SJCRH30 (cell line): ENCODE data around the gene HOXA6. TPM values are rescaled to one million over a fixed set of nuclear protein-coding genes. Genes with fewer than 3 reads are reported as not detected.
A peak's percentile ranks its signal among the peaks of the same experiment; 100 is the strongest.

Source experiments
- DNase-seq, 2 experiments: peaks; one replicate each; pipeline ENCODE4 v3.0.0-alpha.2; 2015 to 2020
- H3K27ac ChIP-seq: fragments of 250-450 bp; sonication (Bioruptor Pico); 2 replicates; pipeline ENCODE4 v1.5.1; 2020; ENCODE audit warnings: mild to moderate bottlenecking, moderate library complexity
- H3K27me3 ChIP-seq: fragments of 250-450 bp; sonication (Bioruptor Pico); 2 replicates; pipeline ENCODE4 v1.5.1; 2020; ENCODE audit warnings: mild to moderate bottlenecking, moderate library complexity
- H3K36me3 ChIP-seq: fragments of 250-450 bp; sonication (Bioruptor Pico); 2 replicates; pipeline ENCODE4 v1.5.1; 2020; ENCODE audit warnings: mild to moderate bottlenecking, moderate library complexity
- H3K4me1 ChIP-seq: fragments of 250-450 bp; sonication (Bioruptor Pico); 2 replicates; pipeline ENCODE4 v1.5.1; 2020; ENCODE audit warnings: mild to moderate bottlenecking, moderate library complexity
- H3K4me3 ChIP-seq: fragments of 250-450 bp; sonication (Bioruptor Pico); 2 replicates; pipeline ENCODE4 v1.5.1; 2020; ENCODE audit warnings: mild to moderate bottlenecking, moderate library complexity
- H3K9me3 ChIP-seq: fragments of 250-450 bp; sonication (Bioruptor Pico); replicated peaks from 2 replicates; pipeline ENCODE4 v1.5.1; 2020; ENCODE audit warnings: mild to moderate bottlenecking, moderate library complexity
- total RNA-seq: library from RNA; depleted of rRNA; stranded (reverse); fragments of >200 nt; shearing (Covaris generic); gene quantifications from 2 replicates; pipeline ENCODE4 v1.2.3, GENCODE V29; 2014

Gene HOXA6
- total RNA-seq, 1 experiment from 2014 or later = 3.8 TPM

DNA sequence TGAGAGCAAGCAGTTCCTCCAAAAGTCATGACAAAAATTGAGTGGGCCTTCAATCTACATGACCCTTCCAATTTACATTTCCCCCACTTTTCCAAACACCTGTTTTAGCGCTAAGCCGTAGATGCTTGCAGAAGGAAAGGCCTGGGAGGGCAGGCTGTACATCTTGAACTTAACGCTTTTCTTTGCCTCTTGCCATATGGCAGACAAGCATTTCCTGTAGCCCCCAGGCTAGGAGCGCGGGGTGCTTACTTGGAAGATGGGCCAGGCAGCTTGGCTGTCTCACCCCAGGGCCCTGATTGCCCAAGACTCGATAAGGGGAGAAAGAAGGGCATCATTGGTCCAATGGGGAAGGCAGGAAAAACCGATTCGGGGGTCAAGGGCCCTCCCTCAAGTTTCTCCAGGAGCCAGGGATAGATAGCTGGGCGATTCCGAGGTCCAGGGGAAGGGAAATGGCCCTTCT is 24.8 kb upstream of the HOXA6 start:
- Histone ChIP-seq H3K4me1 (peaks cover 8% of the 10 kb centered on the region), H3K27ac (peak overlapping the region; percentile 82), H3K27me3 (no peaks in the 10 kb centered on the region), H3K4me3 (peak overlapping the region; percentile 84), H3K9me3 (no peaks in the 10 kb centered on the region), H3K36me3 (peaks cover 5% of the 10 kb centered on the region; the same call in 1 of the 2 replicates)
- DNase-seq = peak; percentile 30 to 39

DNA sequence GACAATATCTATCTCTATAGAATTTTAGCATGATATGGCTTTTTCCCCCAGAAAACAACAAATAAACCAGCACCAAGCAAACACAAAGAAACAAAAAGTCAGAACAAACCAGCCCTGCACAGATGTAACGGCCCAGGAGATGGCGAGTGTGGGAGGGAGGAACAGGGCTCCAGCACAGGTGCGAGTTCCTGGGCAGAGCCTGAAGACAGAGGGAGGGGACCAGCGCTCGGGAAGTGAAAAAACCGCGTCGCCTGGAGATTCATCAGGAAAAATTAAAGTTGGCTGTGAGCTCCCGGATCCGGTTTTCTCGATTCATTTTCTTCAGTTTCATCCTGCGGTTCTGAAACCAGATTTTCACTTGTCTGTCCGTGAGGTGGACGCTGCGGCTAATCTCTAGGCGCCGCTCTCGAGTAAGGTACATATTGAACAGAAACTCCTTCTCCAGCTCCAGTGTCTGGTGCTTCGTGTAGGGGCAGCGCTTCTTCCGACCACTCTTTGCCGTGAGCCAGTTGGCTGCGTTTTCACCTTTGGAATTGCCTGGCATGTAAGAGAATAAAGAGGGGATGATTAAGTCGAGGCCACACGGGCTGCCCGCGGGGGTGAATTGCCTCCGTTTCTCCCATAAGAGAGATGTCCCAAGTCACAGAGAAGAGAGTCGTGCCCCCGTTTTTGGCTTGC is 24.2 kb upstream of the HOXA6 start:
- Histone ChIP-seq H3K4me1 (peaks cover 8% of the 10 kb centered on the region), H3K36me3 (peaks cover 5% of the 10 kb centered on the region; the same call in 1 of the 2 replicates), H3K27ac (no peak overlapping the region), H3K27me3 (no peaks in the 10 kb centered on the region), H3K4me3 (peak overlapping the region; percentile 84), H3K9me3 (no peaks in the 10 kb centered on the region)
- DNase-seq = no peak

DNA sequence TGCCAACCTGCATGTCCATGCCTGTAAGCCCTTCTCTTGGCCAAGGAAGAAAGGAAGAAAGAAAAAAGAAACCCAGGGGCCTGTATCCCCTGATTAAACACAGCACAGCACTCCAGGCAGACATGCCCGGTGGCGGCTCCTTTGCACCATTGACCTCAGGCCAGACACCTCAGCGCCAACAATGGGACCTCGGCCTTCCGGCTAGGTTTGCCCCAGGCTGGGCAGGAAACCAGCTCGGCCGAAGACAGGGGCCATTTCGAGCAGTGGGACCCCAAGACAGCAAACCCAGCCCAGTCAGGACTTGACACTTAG is 23.7 kb upstream of the HOXA6 start:
- no peak overlapping the region for H3K4me3 ChIP-seq
- no peak overlapping the region for H3K27ac ChIP-seq
- H3K4me1 ChIP-seq = peaks cover 8% of the 10 kb centered on the region
- H3K27me3 ChIP-seq = no peaks in the 10 kb centered on the region
- H3K36me3 ChIP-seq = peaks cover 5% of the 10 kb centered on the region; the same call in 1 of the 2 replicates
- no peaks in the 10 kb centered on the region for H3K9me3 ChIP-seq
- DNase-seq = no peak

DNA sequence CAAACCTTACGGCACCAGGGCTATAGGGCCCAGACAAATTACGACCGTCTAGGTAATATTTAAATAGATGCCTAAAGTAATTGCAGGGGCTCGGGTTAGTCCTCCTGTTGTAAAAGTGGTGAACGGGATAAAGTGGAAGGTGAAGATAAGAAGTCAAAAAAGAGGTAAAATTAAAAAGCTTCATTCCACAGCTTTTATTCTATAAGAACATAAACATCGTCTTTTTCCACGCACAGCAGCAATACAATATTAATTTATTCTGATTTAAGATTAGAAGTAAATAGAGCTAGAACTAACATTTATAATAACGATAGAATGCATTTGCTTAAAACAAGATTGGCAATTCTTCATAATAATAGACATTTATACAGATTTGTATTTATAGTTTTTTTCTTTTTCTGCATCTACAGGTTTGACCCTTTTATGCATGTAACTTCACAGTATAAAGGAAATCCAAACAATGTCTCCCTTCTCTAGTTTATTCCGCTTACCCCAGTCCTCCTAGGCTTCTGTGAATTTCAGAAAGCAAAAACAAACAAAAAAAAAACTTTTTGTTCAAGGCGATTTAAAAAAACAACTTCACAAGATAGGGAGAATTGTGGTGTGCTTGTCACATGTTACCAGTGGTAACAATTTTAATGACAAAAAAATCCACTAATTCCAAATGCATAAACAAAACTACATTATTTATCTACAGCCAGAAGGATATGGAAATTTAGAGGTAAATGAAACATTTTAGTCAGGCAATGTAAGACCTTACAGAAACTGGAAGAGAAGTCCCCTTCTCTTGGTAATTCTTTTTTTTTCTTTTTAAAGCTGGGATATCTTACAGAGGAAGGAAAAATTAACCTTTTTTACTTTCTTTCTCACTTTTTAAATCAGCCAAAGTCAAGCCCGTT is 23.1 kb upstream of the HOXA6 start:
- H3K27me3 ChIP-seq = no peaks in the 10 kb centered on the region
- no peak overlapping the region for H3K27ac ChIP-seq
- DNase-seq = no peak
- peaks cover 5% of the 10 kb centered on the region; the same call in 1 of the 2 replicates for H3K36me3 ChIP-seq
- no peak overlapping the region for H3K4me3 ChIP-seq
- peaks cover 8% of the 10 kb centered on the region for H3K4me1 ChIP-seq
- no peaks in the 10 kb centered on the region for H3K9me3 ChIP-seq

DNA sequence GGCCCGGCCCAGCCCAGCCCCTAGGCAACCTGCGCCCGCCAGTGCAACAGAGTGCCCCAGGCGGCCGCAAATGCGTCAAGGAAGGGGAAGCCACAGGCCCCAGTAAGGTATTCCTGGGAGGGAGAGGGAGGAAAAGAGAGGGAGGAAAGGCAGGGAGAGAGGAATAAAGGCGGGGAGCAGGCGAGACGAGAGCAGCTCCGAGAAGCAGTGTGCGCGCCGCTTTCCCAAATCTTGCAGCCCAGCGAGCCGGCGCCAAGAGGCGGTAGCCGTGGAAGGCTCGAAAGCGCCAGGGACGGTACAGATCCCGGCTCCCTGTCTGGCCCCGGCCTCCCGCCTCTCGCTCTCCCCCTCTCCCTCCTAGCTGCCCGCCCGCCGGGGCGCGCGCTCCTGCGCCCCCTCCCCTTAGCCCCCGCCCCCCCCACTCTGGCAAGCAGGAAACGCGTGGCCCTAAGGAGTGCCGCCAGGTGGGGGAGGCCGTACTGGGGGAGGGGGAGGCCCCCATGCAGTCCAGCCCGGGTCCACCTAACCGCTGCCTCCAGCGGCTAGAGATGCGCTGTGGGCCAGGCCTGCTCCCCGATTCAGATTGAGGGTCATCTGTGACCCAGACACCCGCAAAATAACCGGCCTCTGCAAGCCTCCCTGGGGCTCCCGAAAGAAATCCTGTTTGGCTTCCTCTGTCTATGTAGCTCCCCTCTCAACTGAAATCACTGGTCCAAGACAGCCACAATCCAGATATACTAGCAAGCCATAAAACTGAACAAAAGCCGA is 22.3 kb upstream of the HOXA6 start:
- Histone ChIP-seq H3K9me3 (no peaks in the 10 kb centered on the region), H3K27ac (no peak overlapping the region), H3K27me3 (no peaks in the 10 kb centered on the region), H3K36me3 (peaks cover 5% of the 10 kb centered on the region; the same call in 1 of the 2 replicates), H3K4me3 (no peak overlapping the region), H3K4me1 (peaks cover 8% of the 10 kb centered on the region)
- DNase-seq = no peak

DNA sequence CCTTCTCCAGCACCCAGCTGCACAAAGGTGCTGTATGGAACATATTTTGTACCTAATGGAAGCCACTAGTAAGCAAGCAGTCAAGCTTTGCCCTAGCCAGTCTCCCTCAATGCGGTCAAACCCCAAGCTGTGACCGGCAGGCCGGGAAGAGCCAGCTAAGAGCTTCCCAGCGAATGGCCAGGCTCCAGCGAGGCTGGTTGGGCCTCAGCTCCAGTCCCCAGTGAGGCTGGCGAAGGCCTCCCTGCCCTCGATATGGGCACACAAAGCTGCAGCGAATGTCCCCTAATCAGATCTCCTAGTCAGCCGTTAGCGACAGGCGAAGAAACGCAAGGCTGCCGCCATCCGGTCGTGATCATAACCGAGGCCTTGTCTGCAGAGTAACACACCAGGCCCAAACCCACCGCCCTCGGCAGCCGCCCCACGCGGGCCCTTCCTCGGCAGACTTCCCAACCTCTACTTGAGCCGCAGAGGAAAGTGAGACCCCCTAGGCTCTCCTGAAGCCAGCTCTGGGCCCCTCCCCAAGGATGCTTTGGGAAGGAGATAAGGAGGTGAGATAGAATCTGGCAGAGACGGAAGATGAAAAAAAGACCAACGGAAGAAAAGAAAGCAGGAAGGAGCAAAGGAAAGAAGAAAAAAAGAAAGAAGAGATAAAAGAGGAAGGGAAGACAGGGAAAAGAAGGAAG is 20.8 kb upstream of the HOXA6 start:
- Histone ChIP-seq H3K4me3 (no peak overlapping the region), H3K36me3 (peaks cover 5% of the 10 kb centered on the region; the same call in 1 of the 2 replicates), H3K27ac (no peak overlapping the region), H3K27me3 (no peaks in the 10 kb centered on the region), H3K9me3 (no peaks in the 10 kb centered on the region), H3K4me1 (peaks cover 8% of the 10 kb centered on the region)
- DNase-seq = no peak

DNA sequence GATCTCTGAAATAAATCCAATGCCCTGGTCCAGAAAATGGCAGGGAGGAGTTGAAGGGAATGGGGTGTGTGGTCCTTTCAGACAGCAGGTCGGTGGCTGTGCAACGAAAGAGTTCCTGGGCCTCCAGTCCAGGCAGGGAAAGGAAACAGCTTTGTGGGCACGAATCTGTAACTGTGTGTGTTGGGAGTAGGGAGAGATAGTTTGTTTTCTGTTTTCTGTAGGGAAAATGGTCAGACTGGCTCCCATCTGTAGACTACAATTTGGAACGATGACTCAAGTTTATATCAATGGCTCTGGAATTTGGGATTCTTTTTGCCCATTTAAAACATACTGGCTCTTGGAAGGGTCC is 20.3 kb upstream of the HOXA6 start:
- DNase-seq = no peak
- Histone ChIP-seq H3K9me3 (no peaks in the 10 kb centered on the region), H3K4me1 (peaks cover 8% of the 10 kb centered on the region), H3K27me3 (no peaks in the 10 kb centered on the region), H3K36me3 (peaks cover 5% of the 10 kb centered on the region; the same call in 1 of the 2 replicates), H3K27ac (no peak overlapping the region), H3K4me3 (no peak overlapping the region)

DNA sequence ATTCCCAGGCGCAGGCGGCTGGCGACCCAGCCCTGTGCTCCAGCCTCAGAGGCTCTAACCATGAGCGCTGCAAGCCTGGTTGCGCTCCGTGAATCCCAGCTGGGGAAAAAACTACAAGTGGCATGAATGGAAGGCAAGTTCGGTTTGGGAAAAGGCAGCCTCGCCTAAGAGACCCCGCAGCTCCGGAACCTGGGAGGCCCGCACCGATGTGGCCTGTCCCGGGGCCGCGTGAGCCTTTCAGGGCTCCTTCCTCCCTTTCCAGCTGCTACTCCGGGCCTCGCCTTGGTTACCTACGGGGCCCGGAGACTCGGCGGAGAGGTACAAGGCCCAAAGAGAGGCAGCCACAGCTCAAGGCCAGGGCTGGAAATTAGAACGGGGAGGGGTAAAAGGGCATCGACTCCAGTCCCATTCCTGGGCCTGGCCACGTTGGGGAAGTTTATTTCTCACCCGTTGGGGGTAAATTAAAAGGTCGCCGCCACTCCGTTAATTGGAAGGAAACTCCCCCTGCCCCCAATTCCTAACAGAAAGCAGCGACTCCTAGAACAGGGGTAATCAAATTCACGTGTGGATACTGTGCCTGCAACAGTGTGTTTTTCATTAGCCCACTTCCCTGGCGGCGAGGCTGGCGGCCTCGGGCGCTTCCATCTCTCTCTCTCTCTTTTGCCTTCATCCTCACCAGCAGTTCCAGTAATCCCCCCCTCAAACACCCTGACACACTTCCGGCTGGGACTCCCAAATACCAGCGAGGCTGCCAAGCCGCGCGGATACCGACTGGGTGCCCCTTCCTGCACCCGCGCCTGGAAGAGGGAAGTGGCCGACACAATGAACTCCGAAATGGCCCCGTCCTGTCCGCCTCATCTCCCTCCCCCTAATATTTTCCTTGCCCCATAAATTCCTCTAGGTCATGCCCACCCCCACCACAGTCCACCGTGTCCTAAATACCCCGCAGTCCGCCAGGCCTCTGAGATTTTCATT is 19.2 kb upstream of the HOXA6 start:
- Histone ChIP-seq H3K4me1 (peaks cover 3% of the 10 kb centered on the region; the same call in 1 of the 2 replicates), H3K9me3 (no peaks in the 10 kb centered on the region), H3K27me3 (no peaks in the 10 kb centered on the region), H3K36me3 (peaks cover 5% of the 10 kb centered on the region; the same call in 1 of the 2 replicates), H3K27ac (no peak overlapping the region), H3K4me3 (no peak overlapping the region)
- DNase-seq = no peak

DNA sequence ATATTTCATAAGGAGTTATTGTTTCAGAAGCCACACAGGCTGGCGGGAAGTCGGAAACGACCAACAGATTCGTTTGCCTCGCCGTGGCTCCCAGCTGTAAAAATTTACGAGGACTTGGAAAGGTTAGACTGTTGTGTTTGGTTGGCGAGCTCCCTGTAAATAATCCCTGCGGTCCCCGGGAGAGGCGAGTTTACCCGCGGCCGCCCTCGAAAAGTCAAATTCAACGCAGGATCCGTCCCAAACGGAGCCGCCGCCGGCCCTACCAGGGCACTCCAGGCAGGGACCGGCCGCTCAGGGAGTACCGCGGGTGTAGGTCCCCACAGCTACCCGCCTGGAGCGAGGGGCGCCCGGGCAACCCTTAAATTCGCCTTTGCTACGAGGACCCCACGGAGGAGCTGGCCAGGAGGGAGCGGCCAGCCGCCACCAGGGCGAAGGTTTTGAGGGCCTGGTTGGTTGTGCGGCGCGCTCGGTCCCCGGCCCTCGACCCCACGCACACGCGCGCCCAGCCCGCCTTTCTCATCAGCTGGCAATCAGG is 18.5 kb upstream of the HOXA6 start:
- Histone ChIP-seq H3K36me3 (peaks cover 2% of the 10 kb centered on the region; the same call in 1 of the 2 replicates), H3K9me3 (no peaks in the 10 kb centered on the region), H3K4me1 (no peaks in the 10 kb centered on the region), H3K27ac (no peak overlapping the region), H3K27me3 (no peaks in the 10 kb centered on the region), H3K4me3 (no peak overlapping the region)
- DNase-seq = no peak

DNA sequence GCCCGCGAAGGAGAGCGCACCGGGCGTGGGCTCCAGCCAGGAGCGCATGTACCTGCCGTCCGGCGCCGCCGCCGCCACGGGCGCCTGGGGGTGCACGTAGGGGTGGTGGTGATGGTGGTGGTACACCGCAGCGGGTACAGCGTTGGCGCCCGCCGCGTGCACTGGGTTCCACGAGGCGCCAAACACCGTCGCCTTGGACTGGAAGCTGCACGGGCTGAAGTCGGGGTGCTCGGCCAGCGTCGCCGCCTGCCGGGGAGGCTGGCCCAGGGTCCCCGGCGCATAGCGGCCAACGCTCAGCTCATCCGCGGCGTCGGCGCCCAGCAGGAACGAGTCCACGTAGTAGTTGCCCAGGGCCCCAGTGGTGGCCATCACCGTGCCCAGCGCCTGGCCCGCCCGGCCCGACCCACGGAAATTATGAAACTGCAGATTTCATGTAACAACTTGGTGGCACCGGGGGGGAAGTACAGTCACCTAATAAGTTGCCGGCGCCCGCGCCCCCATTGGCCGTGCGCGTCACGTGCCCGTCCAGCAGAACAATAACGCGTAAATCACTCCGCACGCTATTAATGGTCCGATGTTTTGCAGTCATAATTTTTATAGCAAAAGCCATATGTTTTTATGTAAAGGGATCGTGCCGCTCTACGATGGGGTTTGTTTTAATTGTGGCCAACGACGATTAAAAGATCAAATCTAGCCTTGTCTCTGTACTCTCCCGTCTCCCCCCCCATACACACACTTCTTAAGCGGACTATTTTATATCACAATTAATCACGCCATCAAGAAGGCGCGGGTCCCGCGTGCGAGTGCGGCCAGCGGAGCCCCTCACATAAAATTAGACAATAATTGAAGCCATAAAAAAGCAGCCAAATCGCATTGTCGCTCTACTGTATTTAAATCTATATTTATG is 17.8 kb upstream of the HOXA6 start, which contains the start of gene HOXA9:
Gene HOXA9, minus strand, starts transcription at position 449 of the 907 bp plus-strand sequence. Its CDS starts 80 bp downstream, at position 369.
- Histone ChIP-seq H3K9me3 (no peaks in the 10 kb centered on the region), H3K27me3 (no peaks in the 10 kb centered on the region), H3K4me3 (no peak within 1 kb of the TSS), H3K36me3 (no peaks in the 10 kb centered on the region; the same call in 1 of the 2 replicates), H3K4me1 (no peaks in the 10 kb centered on the region), H3K27ac (no peak within 1 kb of the TSS)
- no peak for DNase-seq

DNA sequence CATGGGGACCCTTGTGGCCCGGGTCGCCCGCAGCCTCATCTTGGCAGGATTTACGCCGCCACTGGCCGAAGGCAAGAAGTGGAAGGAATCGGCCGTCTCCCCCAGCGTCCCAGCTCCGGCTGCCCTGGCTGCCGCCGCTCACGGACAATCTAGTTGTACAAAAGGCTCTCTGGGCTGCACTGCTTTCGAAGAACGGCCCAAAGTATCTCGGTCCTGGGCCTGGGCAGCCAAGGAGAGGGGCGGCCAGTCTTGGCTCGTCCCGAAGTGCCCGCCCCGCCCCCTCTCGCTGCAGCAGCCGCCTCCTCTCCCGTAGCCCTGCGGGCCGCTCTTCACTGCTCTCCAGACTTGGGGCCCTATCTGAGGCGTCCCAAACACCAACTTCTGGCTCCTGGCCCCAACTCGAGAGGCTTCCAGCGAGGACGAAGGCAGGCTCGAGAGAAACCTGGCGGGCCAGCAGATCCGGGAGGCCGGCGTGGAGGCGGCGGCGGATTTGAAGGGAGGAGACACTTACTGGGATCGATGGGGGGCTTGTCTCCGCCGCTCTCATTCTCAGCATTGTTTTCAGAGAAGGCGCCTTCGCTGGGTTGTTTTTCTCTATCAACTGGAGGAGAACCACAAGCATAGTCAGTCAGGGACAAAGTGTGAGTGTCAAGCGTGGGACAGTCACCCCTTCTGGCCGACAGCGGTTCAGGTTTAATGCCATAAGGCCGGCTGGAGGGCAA is 17.0 kb upstream of the HOXA6 start:
- DNase-seq = no peak
- Histone ChIP-seq H3K36me3 (no peaks in the 10 kb centered on the region), H3K27ac (no peak overlapping the region), H3K4me1 (no peaks in the 10 kb centered on the region), H3K27me3 (no peaks in the 10 kb centered on the region), H3K9me3 (no peaks in the 10 kb centered on the region), H3K4me3 (no peak overlapping the region)

DNA sequence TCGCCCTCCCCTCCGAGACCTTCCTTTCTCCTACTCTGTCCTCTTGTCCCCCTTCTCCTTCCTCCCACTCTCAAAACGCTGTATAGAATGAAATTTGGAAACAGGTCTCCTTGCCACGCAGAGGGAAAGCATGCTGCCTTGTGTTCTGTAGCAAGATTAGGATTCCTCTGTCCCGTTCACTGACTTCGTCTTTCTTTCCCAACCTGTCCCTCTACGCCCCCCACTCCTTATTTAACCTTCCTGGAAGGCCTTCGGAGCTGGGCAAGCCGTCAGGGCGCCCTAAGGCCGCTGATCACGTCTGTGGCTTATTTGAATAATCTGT is 16.4 kb upstream of the HOXA6 start:
- DNase-seq = no peak
- H3K4me1 ChIP-seq = no peaks in the 10 kb centered on the region
- H3K27ac ChIP-seq = no peak overlapping the region
- no peaks in the 10 kb centered on the region for H3K27me3 ChIP-seq
- no peaks in the 10 kb centered on the region for H3K9me3 ChIP-seq
- H3K36me3 ChIP-seq = no peaks in the 10 kb centered on the region
- H3K4me3 ChIP-seq = no peak overlapping the region
